Retinal pigment epithelial cell (primary cell): ENCODE results near the gene PFKFB1.

Experiments
- DNase-seq: peaks from one replicate; pipeline ENCODE4 v3.0.0-alpha.2; 2010; ENCODE audit warnings: low read depth
- H3K4me3 ChIP-seq: 2 replicates; pipeline ENCODE4 v1.5.1; 2011; ENCODE audit warnings: mild to moderate bottlenecking, low read length, control low read depth, moderate library complexity
- CTCF ChIP-seq: conservative IDR thresholded peaks from 2 replicates; pipeline ENCODE4 v1.5.1; 2011; ENCODE audit warnings: low read depth, low read length, control low read depth, inconsistent platforms

Gene PFKFB1

GRCh38 chrX:54891573-54891972, 102.4 kb downstream of the PFKFB1 start:
- DNase-seq: no peak

GRCh38 chrX:54885740-54886139, 108.2 kb downstream of the PFKFB1 start:
- no peak for TF ChIP-seq CTCF
- DNase-seq: no peak
- no peak overlapping the region for H3K4me3 ChIP-seq

More at GRCh38 chrX:54891573-54891972, 102.4 kb downstream of the PFKFB1 start:
- peak; percentile 44 for TF ChIP-seq CTCF
- no peak overlapping the region for H3K4me3 ChIP-seq
